Measurements from ENCODE around the gene NXPE3. TPM values are rescaled to one million over a fixed set of nuclear protein-coding genes. Genes with fewer than 3 reads are reported as not detected.
"Not testable (repeated sequence)": the region's sequence is repeated elsewhere in the genome, so short reads cannot be mapped to it uniquely, and the experiment has no call there.

NXPE3 gene
- 10 to 100 TPM; 15.8 to 30.2 (median 21.8) TPM for polyA plus RNA-seq (ENCODE audit: low read depth in 6 of 6)

- peak within 1 kb of the TSS; percentile 91 to 95 (median 94) for H3K4me3 Mint-ChIP-seq
- H3K27ac Mint-ChIP-seq, result peak within 1 kb of the TSS; percentile 92 to 98 (median 97)
- peak; percentile 93 for ATAC-seq (ENCODE audit: low read depth in 2 of 2)
- H3K4me1 Mint-ChIP-seq, result peaks cover 16 to 34% (median 30%) of the 10 kb centered on the region in 3 donors
- no peaks in the 10 kb centered on the region for H3K27me3 Mint-ChIP-seq
- H3K9me3 Mint-ChIP-seq, result no peaks in the 10 kb centered on the region
- DNase-seq, result peak; percentile 93
- H3K36me3 Mint-ChIP-seq, result peaks cover 9 to 10% of the 10 kb centered on the region in 2 donors
Observed at GRCh38 chr3:101779047-101779821, at the start of gene NXPE3. TSS of gene NXPE3 (plus strand) at chr3:101779211. CDS start at chr3:101785597, 6,386 bp downstream.

GRCh38 chr3:101729586-101729985, 49.4 kb upstream of the NXPE3 start:
- DNase-seq, result no peak
- no peak overlapping the region for H3K27ac Mint-ChIP-seq
- no peak overlapping the region for H3K4me3 Mint-ChIP-seq
- peaks cover 2 to 7% (median 5%) of the 10 kb centered on the region in 3 donors for H3K4me1 Mint-ChIP-seq
- H3K9me3 Mint-ChIP-seq, result no peaks in the 10 kb centered on the region
- no peaks in the 10 kb centered on the region for H3K27me3 Mint-ChIP-seq
- peaks cover 7 to 27% of the 10 kb centered on the region in 2 donors for H3K36me3 Mint-ChIP-seq
- no peak for ATAC-seq (ENCODE audit: low read depth in 2 of 2)

DNA sequence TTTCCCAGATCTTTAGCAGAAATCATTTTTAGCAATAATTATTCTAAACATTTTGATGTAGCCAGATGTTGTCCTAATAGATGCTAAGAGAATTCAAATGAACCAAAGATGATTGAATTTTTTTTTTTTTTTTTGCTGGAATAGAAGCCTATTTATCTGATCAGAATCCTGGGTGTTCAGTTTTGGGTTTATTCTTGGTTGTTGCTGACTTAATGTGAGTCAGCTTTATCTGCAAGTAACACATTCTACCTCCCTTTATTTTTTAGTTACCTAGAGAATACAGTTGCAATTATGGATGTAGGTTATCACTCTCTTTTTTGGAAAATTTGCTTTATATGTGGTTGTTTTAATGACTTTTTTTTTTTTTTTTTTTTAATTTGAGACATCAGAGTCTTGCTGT, 48.2 kb upstream of the NXPE3 start:
- no peaks in the 10 kb centered on the region for H3K9me3 Mint-ChIP-seq
- no peak for DNase-seq
- peaks cover 2 to 3% (median 2%) of the 10 kb centered on the region in 3 donors for H3K4me1 Mint-ChIP-seq
- no peak overlapping the region for H3K4me3 Mint-ChIP-seq
- ATAC-seq (ENCODE audit: low read depth in 2 of 2), result no peak
- H3K36me3 Mint-ChIP-seq, result peaks cover 12 to 37% of the 10 kb centered on the region in 2 donors
- no peak overlapping the region for H3K27ac Mint-ChIP-seq
- no peaks in the 10 kb centered on the region for H3K27me3 Mint-ChIP-seq

- no peaks in the 10 kb centered on the region for H3K9me3 Mint-ChIP-seq
- H3K27me3 Mint-ChIP-seq, result no peaks in the 10 kb centered on the region
- DNase-seq, result no peak
- peaks cover 22 to 42% of the 10 kb centered on the region in 2 donors for H3K36me3 Mint-ChIP-seq
- no peak for ATAC-seq (ENCODE audit: low read depth in 2 of 2)
- H3K27ac Mint-ChIP-seq, result no peak overlapping the region
- peaks cover 0 to 2% (median 0%) of the 10 kb centered on the region in 3 donors for H3K4me1 Mint-ChIP-seq
- H3K4me3 Mint-ChIP-seq, result no peak overlapping the region
Observed at GRCh38 chr3:101732240-101732641, 46.8 kb upstream of the NXPE3 start.

GRCh38 chr3:101735833-101736232, 43.2 kb upstream of the NXPE3 start:
- no peak overlapping the region for H3K4me3 Mint-ChIP-seq
- no peak for ATAC-seq (ENCODE audit: low read depth in 2 of 2)
- H3K27me3 Mint-ChIP-seq, result no peaks in the 10 kb centered on the region
- H3K9me3 Mint-ChIP-seq, result no peaks in the 10 kb centered on the region
- H3K4me1 Mint-ChIP-seq, result peaks cover 0 to 2% (median 0%) of the 10 kb centered on the region in 3 donors
- no peak for DNase-seq
- no peak overlapping the region for H3K27ac Mint-ChIP-seq
- peaks cover 30 to 47% of the 10 kb centered on the region in 2 donors for H3K36me3 Mint-ChIP-seq

GRCh38 chr3:101741914-101742313, 37.1 kb upstream of the NXPE3 start:
- peaks cover 11 to 13% of the 10 kb centered on the region in 2 donors for H3K36me3 Mint-ChIP-seq
- DNase-seq; H3K27ac Mint-ChIP-seq; H3K4me3 Mint-ChIP-seq; H3K4me1 Mint-ChIP-seq; H3K9me3 Mint-ChIP-seq; H3K27me3 Mint-ChIP-seq; ATAC-seq (ENCODE audit: low read depth in 2 of 2): not testable (repeated sequence)

GRCh38 chr3:101744811-101745210, 34.2 kb upstream of the NXPE3 start:
- no peak for ATAC-seq (ENCODE audit: low read depth in 2 of 2)
- Mint-ChIP-seq H3K27ac (peak overlapping the region in 1 of 6 donors; percentile 4), H3K4me3 (no peak overlapping the region), H3K27me3 (no peaks in the 10 kb centered on the region), H3K4me1 (no peaks in the 10 kb centered on the region), H3K36me3 (peaks cover 0 to 6% of the 10 kb centered on the region in 2 donors), H3K9me3 (peaks cover 0 to 8% (median 0%) of the 10 kb centered on the region in 7 donors)
- DNase-seq, result no peak

DNA sequence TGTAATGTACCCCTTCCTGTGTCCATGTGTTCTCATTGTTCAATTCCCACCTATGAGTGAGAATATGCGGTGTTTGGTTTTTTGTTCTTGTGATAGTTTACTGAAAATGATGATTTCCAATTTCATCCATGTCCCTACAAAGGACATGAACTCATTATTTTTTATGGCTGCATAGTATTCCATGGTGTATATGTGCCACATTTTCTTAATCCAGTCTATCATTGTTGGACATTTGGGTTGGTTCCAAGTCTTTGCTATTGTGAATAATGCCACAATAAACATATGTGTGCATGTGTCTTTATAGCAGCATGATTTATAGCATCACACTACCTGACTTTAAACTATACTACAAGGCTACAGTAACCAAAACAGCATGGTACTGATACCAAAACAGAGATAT, 33.1 kb upstream of the NXPE3 start:
- not testable (repeated sequence) for H3K36me3 Mint-ChIP-seq; ATAC-seq (ENCODE audit: low read depth in 2 of 2)

GRCh38 chr3:101753386-101754113, 25.5 kb upstream of the NXPE3 start:
- H3K9me3 Mint-ChIP-seq, result peaks cover 0 to 15% (median 8%) of the 10 kb centered on the region in 7 donors
- H3K36me3 Mint-ChIP-seq, result peaks cover 41 to 42% of the 10 kb centered on the region in 2 donors
- H3K27me3 Mint-ChIP-seq; H3K27ac Mint-ChIP-seq; H3K4me1 Mint-ChIP-seq; H3K4me3 Mint-ChIP-seq; DNase-seq; ATAC-seq (ENCODE audit: low read depth in 2 of 2): not testable (repeated sequence)

More for the DNA sequence above, 33.1 kb upstream of the NXPE3 start:
- H3K4me1 Mint-ChIP-seq, DNase-seq, H3K4me3 Mint-ChIP-seq, H3K27me3 Mint-ChIP-seq, H3K27ac Mint-ChIP-seq: not testable (repeated sequence)
- peaks cover 0 to 10% (median 2%) of the 10 kb centered on the region in 7 donors for H3K9me3 Mint-ChIP-seq

DNA sequence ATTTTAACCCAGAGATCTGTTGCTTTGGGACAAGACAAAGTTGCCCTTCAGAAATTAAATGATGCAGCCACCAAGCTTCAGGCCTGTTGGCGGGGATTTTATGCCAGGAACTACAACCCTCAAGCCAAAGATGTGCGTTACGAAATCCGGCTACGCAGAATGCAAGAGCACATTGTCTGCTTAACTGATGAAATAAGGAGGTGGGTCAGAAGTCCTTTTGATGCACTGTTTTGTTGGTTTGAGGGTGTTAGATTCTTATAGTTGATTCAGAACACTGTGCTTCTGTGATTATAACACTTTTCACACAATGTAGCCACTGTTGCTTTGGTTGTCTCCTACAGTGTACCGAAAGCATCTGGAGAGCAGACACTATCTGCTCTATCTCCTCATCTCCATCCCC, 20.8 kb upstream of the NXPE3 start:
- Mint-ChIP-seq H3K36me3 (peaks cover 52 to 60% of the 10 kb centered on the region in 2 donors), H3K4me3 (no peak overlapping the region)

GRCh38 chr3:101762041-101762646, 16.9 kb upstream of the NXPE3 start:
- H3K36me3 Mint-ChIP-seq, result peaks cover 31 to 41% of the 10 kb centered on the region in 2 donors
- no peak for DNase-seq
- H3K4me3 Mint-ChIP-seq, result no peak overlapping the region
- H3K27ac Mint-ChIP-seq, result no peak overlapping the region
- H3K9me3 Mint-ChIP-seq, result no peaks in the 10 kb centered on the region
- no peaks in the 10 kb centered on the region for H3K27me3 Mint-ChIP-seq
- H3K4me1 Mint-ChIP-seq, result peaks cover 5 to 18% (median 13%) of the 10 kb centered on the region in 3 donors
- no peak for ATAC-seq (ENCODE audit: low read depth in 2 of 2)

More for the DNA sequence above, 20.8 kb upstream of the NXPE3 start:
- ATAC-seq (ENCODE audit: low read depth in 2 of 2) (no peak), DNase-seq (no peak)
- Mint-ChIP-seq H3K4me1 (peaks cover 5 to 18% (median 13%) of the 10 kb centered on the region in 3 donors), H3K9me3 (no peaks in the 10 kb centered on the region), H3K27me3 (no peaks in the 10 kb centered on the region), H3K27ac (peak overlapping the region in 2 of 6 donors; percentile 21 to 36)

GRCh38 chr3:101777745-101778281, 1.2 kb upstream of the NXPE3 start:
- H3K9me3 Mint-ChIP-seq; H3K36me3 Mint-ChIP-seq; H3K27me3 Mint-ChIP-seq; ATAC-seq (ENCODE audit: low read depth in 2 of 2); DNase-seq: not testable (repeated sequence)
- Mint-ChIP-seq H3K27ac (peak overlapping the region in 1 of 6 donors; percentile 98), H3K4me1 (peaks cover 16 to 31% (median 19%) of the 10 kb centered on the region in 3 donors), H3K4me3 (peak overlapping the region in 6 of 8 donors; percentile 45 to 95 (median 94))

All from naive B cell (primary cell).